Tibial nerve (tissue), 4 donors: ENCODE measurements around the gene SUN5. TPM values are rescaled to one million over a fixed set of nuclear protein-coding genes. Genes with fewer than 3 reads are reported as not detected.

ENCODE experiments used
- DNase-seq, 2 donors: peaks; one replicate each; pipeline ENCODE4 v3.0.0-alpha.2; 2019; ENCODE audit warnings: low spot score in 2 of 2
- H3K27ac ChIP-seq, 4 donors: fragments of 200-600 bp; sonication (generic) in 3 of 4; one replicate each; pipeline ENCODE4 v1.5.1; 2017 to 2019; ENCODE audit warnings: mild to moderate bottlenecking in 1 of 4
- H3K27me3 ChIP-seq, 2 donors: fragments of 200-600 bp; sonication (generic) in 1 of 2; one replicate each; pipeline versions ENCODE4 v1.5.1 to v1.6.0; 2017 to 2019
- H3K36me3 ChIP-seq, 3 donors: fragments of 200-600 bp; sonication (generic); one replicate each; pipeline ENCODE4 v1.5.1; 2018 to 2019
- H3K4me1 ChIP-seq, 4 donors: fragments of 200-600 bp; sonication (generic) in 3 of 4; one replicate each; pipeline ENCODE4 v1.5.1; 2017 to 2019
- H3K4me3 ChIP-seq, 4 donors: fragments of 200-600 bp; sonication (generic) in 3 of 4; one replicate each; pipeline ENCODE4 v1.5.1; 2017 to 2019; ENCODE audit warnings: mild to moderate bottlenecking in 1 of 4, moderate library complexity in 1 of 4
- H3K9me3 ChIP-seq, 4 donors: fragments of 200-600 bp; sonication (generic) in 3 of 4; one replicate each; pipeline ENCODE4 v1.5.1; 2017 to 2019
- CTCF ChIP-seq, 5 experiments: fragments of 200-600 bp in 3 of 5; fragments of 450-650 bp in 2 of 5; sonication (generic) in 3 of 5; IDR thresholded peaks; one replicate each; pipeline ENCODE4 v1.5.1; 2016 to 2019; ENCODE audit warnings: antibody characterized with exemption in 5 of 5, mild to moderate bottlenecking in 3 of 5, moderate library complexity in 2 of 5
- EP300 ChIP-seq, 2 donors: sonication (generic); formaldehyde crosslinking; IDR thresholded peaks; one replicate each; pipeline ENCODE4 v1.6.1; 2017; ENCODE audit warnings: antibody characterized with exemption in 2 of 2, mild to moderate bottlenecking in 1 of 2
- POLR2A ChIP-seq, 2 donors: fragments of 450-650 bp; IDR thresholded peaks; one replicate each; pipeline ENCODE4 v1.6.1; 2017; ENCODE audit warnings: antibody characterized with exemption in 2 of 2, mild to moderate bottlenecking in 2 of 2, moderate library complexity in 2 of 2
- WGBS, 2 donors: methylation state at CpG; one replicate each; pipeline ENCODE4 v1.1.5; 2018; 5-methylcytosine and 5-hydroxymethylcytosine counted together
- total RNA-seq, 4 donors: library from RNA; depleted of rRNA; stranded (reverse); fragments of >200 nt; gene quantifications; one replicate each; pipeline ENCODE4 v1.1.0, GENCODE V29; 2016

The SUN5 gene
- total RNA-seq, 4 donors from 2014 or later, result not detected

- peaks cover 0 to 11% (median 0%) of the 10 kb centered on the region in 4 donors for H3K9me3 ChIP-seq
- no peaks in the 10 kb centered on the region for H3K36me3 ChIP-seq
- H3K27ac ChIP-seq, result no peak overlapping the region
- DNase-seq, result no peak
- WGBS, 2 donors, result 60 to 79% methylated on average over 6 of the region's 6 CpGs
- no peak overlapping the region for H3K4me3 ChIP-seq
- TF ChIP-seq EP300 (IDR thresholded peaks at IDR 0.05) (no peak), POLR2A (IDR thresholded peaks at IDR 0.05) (no peak), CTCF (IDR thresholded peaks at IDR 0.05) (no peak)
- H3K4me1 ChIP-seq, result no peaks in the 10 kb centered on the region
- H3K27me3 ChIP-seq, result no peaks in the 10 kb centered on the region
Observed at GRCh38 chr20:33034901-33035492, 30.8 kb upstream of the SUN5 start.

GRCh38 chr20:33034115-33034514 lies 29.9 kb upstream of the SUN5 start:
- no peak overlapping the region for H3K27ac ChIP-seq
- TF ChIP-seq EP300 (IDR thresholded peaks at IDR 0.05) (no peak), POLR2A (IDR thresholded peaks at IDR 0.05) (no peak), CTCF (IDR thresholded peaks at IDR 0.05) (no peak)
- H3K9me3 ChIP-seq, result peaks cover 0 to 11% (median 0%) of the 10 kb centered on the region in 4 donors
- H3K36me3 ChIP-seq, result no peaks in the 10 kb centered on the region
- no peaks in the 10 kb centered on the region for H3K27me3 ChIP-seq
- 69 to 83% methylated on average over 5 of the region's 5 CpGs for WGBS, 2 donors
- H3K4me3 ChIP-seq, result no peak overlapping the region
- DNase-seq, result no peak
- H3K4me1 ChIP-seq, result no peaks in the 10 kb centered on the region

DNA sequence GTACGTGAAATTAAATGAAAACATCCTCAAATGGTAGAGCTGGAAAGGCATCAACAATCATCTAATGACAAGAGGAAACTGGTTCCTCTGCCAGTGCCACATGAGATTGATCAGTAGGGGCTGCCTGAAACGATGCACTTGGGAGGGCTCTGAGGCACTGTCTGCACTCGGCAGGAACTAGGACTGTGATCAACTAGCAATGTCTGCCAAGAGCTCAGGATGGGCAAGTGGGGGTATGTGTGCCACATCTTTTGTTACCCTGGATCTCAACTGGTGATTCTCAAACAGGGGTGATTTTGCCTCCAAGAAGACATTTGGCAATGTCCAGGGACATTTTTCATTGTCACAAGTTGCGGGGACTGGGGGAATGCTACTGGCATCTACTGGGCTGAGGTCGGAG lies 29.1 kb upstream of the SUN5 start:
- H3K36me3 ChIP-seq, result no peaks in the 10 kb centered on the region
- H3K4me1 ChIP-seq, result no peaks in the 10 kb centered on the region
- DNase-seq, result no peak
- WGBS, 2 donors, result 59 to 66% methylated on average over 5 of the region's 5 CpGs
- H3K27ac ChIP-seq, result no peak overlapping the region
- H3K4me3 ChIP-seq, result no peak overlapping the region
- H3K9me3 ChIP-seq, result peaks cover 0 to 11% (median 0%) of the 10 kb centered on the region in 4 donors
- TF ChIP-seq CTCF (IDR thresholded peaks at IDR 0.05) (no peak), POLR2A (IDR thresholded peaks at IDR 0.05) (no peak), EP300 (IDR thresholded peaks at IDR 0.05) (no peak)
- H3K27me3 ChIP-seq, result no peaks in the 10 kb centered on the region

DNA sequence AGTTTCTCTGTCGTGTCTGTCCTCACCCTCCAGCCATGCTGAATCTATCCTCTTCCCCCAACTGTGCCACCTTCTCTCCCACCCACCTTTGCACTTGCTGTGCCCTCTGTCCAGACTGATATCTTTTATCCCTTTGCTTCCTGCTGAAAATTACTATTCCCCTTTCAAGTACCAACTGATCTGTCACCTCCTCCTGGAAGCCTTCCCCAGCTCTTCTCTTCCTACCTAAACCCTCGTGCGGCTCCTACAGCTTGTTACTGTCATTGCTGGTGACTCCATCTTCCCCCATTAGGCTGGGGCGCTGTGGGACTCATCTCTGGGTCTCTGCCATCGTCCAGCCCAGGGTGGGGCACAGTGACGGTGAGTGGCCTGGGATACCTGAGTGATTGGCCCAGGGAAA lies 28.3 kb upstream of the SUN5 start:
- no peaks in the 10 kb centered on the region for H3K27me3 ChIP-seq
- 80 to 81% methylated on average over 6 of the region's 6 CpGs for WGBS, 2 donors
- no peaks in the 10 kb centered on the region for H3K4me1 ChIP-seq
- TF ChIP-seq EP300 (IDR thresholded peaks at IDR 0.05) (no peak), POLR2A (IDR thresholded peaks at IDR 0.05) (no peak), CTCF (IDR thresholded peaks at IDR 0.05) (no peak)
- H3K4me3 ChIP-seq, result no peak overlapping the region
- no peak for DNase-seq
- no peak overlapping the region for H3K27ac ChIP-seq
- no peaks in the 10 kb centered on the region for H3K36me3 ChIP-seq
- peaks cover 0 to 11% (median 0%) of the 10 kb centered on the region in 4 donors for H3K9me3 ChIP-seq

GRCh38 chr20:33031531-33031930 lies 27.3 kb upstream of the SUN5 start, which contains the start of gene BPIFB6:
Gene BPIFB6, plus strand, starts transcription at chr20:33031648. Its CDS starts 0 bp downstream, at chr20:33031648.
- no peaks in the 10 kb centered on the region for H3K27me3 ChIP-seq
- no peak within 1 kb of the TSS for H3K27ac ChIP-seq
- no peak within 1 kb of the TSS for H3K4me3 ChIP-seq
- 75 to 93% methylated on average over 4 to 8 of the region's 10 CpGs for WGBS, 2 donors
- DNase-seq, result no peak
- H3K36me3 ChIP-seq, result no peaks in the 10 kb centered on the region
- H3K4me1 ChIP-seq, result no peaks in the 10 kb centered on the region
- TF ChIP-seq POLR2A (IDR thresholded peaks at IDR 0.05) (no peak), CTCF (IDR thresholded peaks at IDR 0.05) (no peak), EP300 (IDR thresholded peaks at IDR 0.05) (no peak)
- H3K9me3 ChIP-seq, result peaks cover 0 to 11% (median 0%) of the 10 kb centered on the region in 4 donors
